Glutamatergic neuron (in vitro differentiated cells): ENCODE measurements around the gene DAB2. TPM values are rescaled to one million over a fixed set of nuclear protein-coding genes. Genes with fewer than 3 reads are reported as not detected.

ENCODE experiments used
- DNase-seq: peaks from one replicate; pipeline ENCODE4 v3.0.0; 2022
- H3K27ac Mint-ChIP-seq: one replicate; pipeline ENCODE4 v1.8.0; 2020; ENCODE audit warnings: mild to moderate bottlenecking, mixed read lengths, inconsistent platforms; ENCODE audit not compliant: unreplicated experiment
- H3K27me3 Mint-ChIP-seq: one replicate; pipeline ENCODE4 v1.8.0; 2020; ENCODE audit warnings: mild to moderate bottlenecking, moderate library complexity, mixed read lengths, inconsistent platforms; ENCODE audit not compliant: unreplicated experiment
- H3K36me3 Mint-ChIP-seq: one replicate; pipeline ENCODE4 v1.8.0; 2020; ENCODE audit warnings: mild to moderate bottlenecking, mixed read lengths, inconsistent platforms; ENCODE audit not compliant: unreplicated experiment
- H3K4me1 Mint-ChIP-seq: one replicate; pipeline ENCODE4 v1.8.0; 2020; ENCODE audit warnings: mild to moderate bottlenecking, low read depth, mixed read lengths, inconsistent platforms; ENCODE audit not compliant: unreplicated experiment
- H3K4me3 Mint-ChIP-seq: one replicate; pipeline ENCODE4 v1.8.0; 2020; ENCODE audit warnings: mild to moderate bottlenecking, mixed read lengths, inconsistent platforms; ENCODE audit not compliant: unreplicated experiment
- H3K9me3 Mint-ChIP-seq: one replicate; pipeline ENCODE4 v1.8.0; 2020; ENCODE audit warnings: mild to moderate bottlenecking, moderate library complexity, mixed read lengths, inconsistent platforms; ENCODE audit not compliant: unreplicated experiment
- CTCF ChIP-seq: fragments of 200-600 bp; sonication (generic); IDR thresholded peaks from one replicate; pipeline ENCODE4 v1.5.0; 2021; ENCODE audit not compliant: partially characterized antibody, unreplicated experiment
- total RNA-seq: library from RNA; stranded (reverse); fragmentation: NEBNext Ultra II Directional; extraction: Animal tissue kit (Norgen Biotek cat#: 25700); gene quantifications from one replicate; pipeline ENCODE4 v1.2.1, GENCODE V29; 2021; ENCODE audit not compliant: unreplicated experiment

DAB2 gene
- total RNA-seq, 1 donor from 2014 or later: 1.4 TPM

GRCh38 chr5:39333104-39333503, 91.7 kb downstream of the DAB2 start:
- no peaks in the 10 kb centered on the region for H3K27me3 Mint-ChIP-seq
- no peak for DNase-seq
- H3K4me3 Mint-ChIP-seq: no peak overlapping the region
- H3K27ac Mint-ChIP-seq: no peak overlapping the region
- peaks cover 5% of the 10 kb centered on the region for H3K36me3 Mint-ChIP-seq
- no peaks in the 10 kb centered on the region for H3K9me3 Mint-ChIP-seq
- H3K4me1 Mint-ChIP-seq: no peaks in the 10 kb centered on the region
- TF ChIP-seq CTCF: no peak

GRCh38 chr5:39331861-39332381, 92.9 kb downstream of the DAB2 start:
- H3K27ac Mint-ChIP-seq: no peak overlapping the region
- no peaks in the 10 kb centered on the region for H3K9me3 Mint-ChIP-seq
- no peak for DNase-seq
- no peak overlapping the region for H3K4me3 Mint-ChIP-seq
- H3K27me3 Mint-ChIP-seq: no peaks in the 10 kb centered on the region
- no peak for TF ChIP-seq CTCF
- peaks cover 5% of the 10 kb centered on the region for H3K36me3 Mint-ChIP-seq
- H3K4me1 Mint-ChIP-seq: no peaks in the 10 kb centered on the region

GRCh38 chr5:39328731-39329130, 96.0 kb downstream of the DAB2 start:
- H3K4me1 Mint-ChIP-seq: no peaks in the 10 kb centered on the region
- H3K36me3 Mint-ChIP-seq: no peaks in the 10 kb centered on the region
- no peaks in the 10 kb centered on the region for H3K9me3 Mint-ChIP-seq
- no peak overlapping the region for H3K27ac Mint-ChIP-seq
- DNase-seq: no peak
- no peak overlapping the region for H3K4me3 Mint-ChIP-seq
- no peak for TF ChIP-seq CTCF
- no peaks in the 10 kb centered on the region for H3K27me3 Mint-ChIP-seq

- no peak for DNase-seq
- Mint-ChIP-seq H3K27me3 (peaks cover 2% of the 10 kb centered on the region), H3K27ac (no peak overlapping the region), H3K9me3 (no peaks in the 10 kb centered on the region), H3K36me3 (no peaks in the 10 kb centered on the region), H3K4me1 (no peaks in the 10 kb centered on the region), H3K4me3 (no peak overlapping the region)
- no peak for TF ChIP-seq CTCF
These were observed 101.2 kb downstream of the DAB2 start for GRCh38 chr5:39323542-39323941.

Other genes starting within 250 kb of the DAB2 start
- gene FYB1, start 205.4 kb downstream of the DAB2 start, total RNA-seq: not detected
- gene C9, start 60.5 kb downstream of the DAB2 start, total RNA-seq: not detected